GM19395 (cell line): ENCODE results near the gene DYNLRB1.
"Not testable (repeated sequence)": the region's sequence is repeated elsewhere in the genome, so short reads cannot be mapped to it uniquely, and the experiment has no call there.

ENCODE experiments used
- ATAC-seq: cut with Tn5 transposase; IDR thresholded peaks from one replicate; pipeline ENCODE4 v1.9.1; 2021; ENCODE audit warnings: mild to moderate bottlenecking, moderate library complexity; ENCODE audit not compliant: unreplicated experiment

DYNLRB1 gene

GRCh38 chr20:34516247-34517113, at the start of gene DYNLRB1:
DYNLRB1 (plus strand) TSS chr20:34516422; CDS start chr20:34516459, 37 bp downstream.
- ATAC-seq: peak; percentile 71

GRCh38 chr20:34468951-34469350, 47.3 kb upstream of the DYNLRB1 start:
- ATAC-seq: no peak

- ATAC-seq: no peak
Measured at GRCh38 chr20:34472246-34472925, 43.8 kb upstream of the DYNLRB1 start.

- no peak for ATAC-seq
Measured at GRCh38 chr20:34473262-34473883, 42.8 kb upstream of the DYNLRB1 start.

GRCh38 chr20:34475979-34476736, 40.1 kb upstream of the DYNLRB1 start:
- ATAC-seq: no peak

GRCh38 chr20:34479627-34480026, 36.6 kb upstream of the DYNLRB1 start:
- ATAC-seq: no peak

GRCh38 chr20:34482154-34482553, 34.1 kb upstream of the DYNLRB1 start:
- not testable (repeated sequence) for ATAC-seq

- not testable (repeated sequence) for ATAC-seq
Measured at GRCh38 chr20:34483585-34484220, 32.5 kb upstream of the DYNLRB1 start.

GRCh38 chr20:34485068-34485634, 31.1 kb upstream of the DYNLRB1 start:
- ATAC-seq: no peak

GRCh38 chr20:34491226-34491931, 24.8 kb upstream of the DYNLRB1 start:
- ATAC-seq: no peak

GRCh38 chr20:34491932-34492509, 24.2 kb upstream of the DYNLRB1 start:
- no peak for ATAC-seq

- ATAC-seq: no peak
Measured at GRCh38 chr20:34493646-34494045, 22.6 kb upstream of the DYNLRB1 start.

GRCh38 chr20:34495307-34495706, 20.9 kb upstream of the DYNLRB1 start:
- ATAC-seq: no peak

GRCh38 chr20:34495916-34496315, 20.3 kb upstream of the DYNLRB1 start:
- ATAC-seq: no peak

GRCh38 chr20:34497596-34497995, 18.6 kb upstream of the DYNLRB1 start:
- not testable (repeated sequence) for ATAC-seq

- ATAC-seq: no peak
Measured at GRCh38 chr20:34500823-34501222, 15.4 kb upstream of the DYNLRB1 start.

GRCh38 chr20:34506480-34506879, 9.7 kb upstream of the DYNLRB1 start:
- ATAC-seq: no peak

- ATAC-seq: no peak
Measured at GRCh38 chr20:34507702-34508413, 8.4 kb upstream of the DYNLRB1 start.
